HCT116 (cell line): Measurements from ENCODE around the gene PLD1.

Experiments
- EZH2 ChIP-seq: fragments of 200-600 bp; sonication (generic); IDR thresholded peaks from 2 replicates; pipeline ENCODE4 v1.6.1; 2017; ENCODE audit warnings: antibody characterized with exemption, mixed run types
- JUND ChIP-seq: IDR thresholded peaks from 2 replicates; pipeline ENCODE4 v1.6.1; 2012
- SP1 ChIP-seq: IDR thresholded peaks from 2 replicates; pipeline ENCODE4 v1.6.1; 2012; ENCODE audit warnings: low read depth
- TCF7L2 ChIP-seq: IDR thresholded peaks from 2 replicates; pipeline ENCODE4 v1.7.0; 2011; ENCODE audit warnings: borderline replicate concordance, inconsistent platforms; ENCODE audit not compliant: insufficient read depth, insufficient read length; ENCODE audit errors: extremely low read depth
- TF ChIP-seq, protein P1 (sequence below): IDR thresholded peaks from 2 replicates; pipeline ENCODE4 v1.6.1; 2012
- TF ChIP-seq, protein P2 (sequence below), 3 experiments: fragments of 200-600 bp in 1 of 3; sonication (generic) in 1 of 3; IDR thresholded peaks in 2 of 3; conservative IDR thresholded peaks in 1 of 3; 2 replicates each; pipeline ENCODE4 v1.5.1; 2012 to 2017; ENCODE audit warnings: low read depth in 2 of 3, low read length in 2 of 3, antibody characterized with exemption in 1 of 3, borderline replicate concordance in 1 of 3, control low read depth in 1 of 3, mild to moderate bottlenecking in 1 of 3, mixed read lengths in 1 of 3, mixed run types in 1 of 3, moderate library complexity in 1 of 3; ENCODE audit not compliant: insufficient read depth in 1 of 3

DNA sequence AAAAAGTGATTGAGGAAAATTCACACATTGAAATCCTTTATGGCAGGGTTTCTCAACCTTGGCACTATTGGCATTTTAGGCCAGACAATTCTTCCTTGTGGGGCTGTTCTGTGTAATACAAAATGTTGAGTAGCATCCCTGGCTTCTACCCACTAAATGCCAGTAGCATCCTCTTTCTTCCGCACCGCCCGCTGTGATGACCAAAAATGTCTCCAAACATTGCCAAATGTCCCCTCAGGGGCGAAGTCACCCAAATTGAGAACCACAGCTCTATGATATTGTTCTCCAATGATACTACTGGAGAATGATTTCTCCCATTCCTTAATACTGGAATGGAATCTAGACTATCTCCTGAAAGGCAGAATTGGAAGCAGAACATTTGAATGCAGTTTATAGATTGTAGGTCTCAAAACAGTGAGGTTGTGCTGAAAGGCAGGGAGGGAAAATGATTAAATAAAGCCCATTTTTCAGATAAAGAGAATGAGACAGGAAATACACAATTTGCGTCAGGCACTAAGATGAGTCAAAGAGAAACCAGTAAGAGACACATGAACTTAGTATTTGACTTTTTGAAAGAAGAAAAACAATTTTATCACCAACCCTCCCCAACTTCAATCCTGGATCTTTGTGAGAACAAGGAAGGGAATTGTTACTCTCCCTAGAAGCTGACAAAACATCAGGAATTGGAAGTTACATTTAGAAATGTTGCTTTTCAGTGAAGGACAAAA lies 248.5 kb downstream of the PLD1 start:
- TF ChIP-seq, protein P1, sequence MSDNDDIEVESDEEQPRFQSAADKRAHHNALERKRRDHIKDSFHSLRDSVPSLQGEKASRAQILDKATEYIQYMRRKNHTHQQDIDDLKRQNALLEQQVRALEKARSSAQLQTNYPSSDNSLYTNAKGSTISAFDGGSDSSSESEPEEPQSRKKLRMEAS, result no peak
- TF ChIP-seq, protein P2, sequence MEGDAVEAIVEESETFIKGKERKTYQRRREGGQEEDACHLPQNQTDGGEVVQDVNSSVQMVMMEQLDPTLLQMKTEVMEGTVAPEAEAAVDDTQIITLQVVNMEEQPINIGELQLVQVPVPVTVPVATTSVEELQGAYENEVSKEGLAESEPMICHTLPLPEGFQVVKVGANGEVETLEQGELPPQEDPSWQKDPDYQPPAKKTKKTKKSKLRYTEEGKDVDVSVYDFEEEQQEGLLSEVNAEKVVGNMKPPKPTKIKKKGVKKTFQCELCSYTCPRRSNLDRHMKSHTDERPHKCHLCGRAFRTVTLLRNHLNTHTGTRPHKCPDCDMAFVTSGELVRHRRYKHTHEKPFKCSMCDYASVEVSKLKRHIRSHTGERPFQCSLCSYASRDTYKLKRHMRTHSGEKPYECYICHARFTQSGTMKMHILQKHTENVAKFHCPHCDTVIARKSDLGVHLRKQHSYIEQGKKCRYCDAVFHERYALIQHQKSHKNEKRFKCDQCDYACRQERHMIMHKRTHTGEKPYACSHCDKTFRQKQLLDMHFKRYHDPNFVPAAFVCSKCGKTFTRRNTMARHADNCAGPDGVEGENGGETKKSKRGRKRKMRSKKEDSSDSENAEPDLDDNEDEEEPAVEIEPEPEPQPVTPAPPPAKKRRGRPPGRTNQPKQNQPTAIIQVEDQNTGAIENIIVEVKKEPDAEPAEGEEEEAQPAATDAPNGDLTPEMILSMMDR (IDR thresholded peaks at IDR 0.05 in 2 of 3, conservative IDR thresholded peaks at IDR 0.05 in 1 of 3; ENCODE audit: borderline replicate concordance in 1 of 3, insufficient read depth in 1 of 3, low read depth in 2 of 3, low read length in 2 of 3), result no peak
- TF ChIP-seq JUND (no peak), SP1 (no peak), EZH2 (no peak), TCF7L2 (no peak)
